Epithelial cell of esophagus (primary cell): ENCODE measurements around the gene MAGEB17.

ENCODE experiments used
- DNase-seq: peaks from one replicate; pipeline ENCODE4 v3.0.0; 2010; ENCODE audit warnings: low read depth
- H3K4me3 ChIP-seq: 2 replicates; pipeline ENCODE4 v1.5.1; 2011; ENCODE audit warnings: mild to moderate bottlenecking, low read length, control low read depth
- TF ChIP-seq, protein P1 (sequence below): IDR thresholded peaks from 2 replicates; pipeline ENCODE4 v1.5.1; 2011; ENCODE audit warnings: low read depth, mild to moderate bottlenecking, low read length, control low read depth, inconsistent platforms; ENCODE audit not compliant: insufficient read depth; ENCODE audit errors: missing control alignments

Gene MAGEB17, protein sequence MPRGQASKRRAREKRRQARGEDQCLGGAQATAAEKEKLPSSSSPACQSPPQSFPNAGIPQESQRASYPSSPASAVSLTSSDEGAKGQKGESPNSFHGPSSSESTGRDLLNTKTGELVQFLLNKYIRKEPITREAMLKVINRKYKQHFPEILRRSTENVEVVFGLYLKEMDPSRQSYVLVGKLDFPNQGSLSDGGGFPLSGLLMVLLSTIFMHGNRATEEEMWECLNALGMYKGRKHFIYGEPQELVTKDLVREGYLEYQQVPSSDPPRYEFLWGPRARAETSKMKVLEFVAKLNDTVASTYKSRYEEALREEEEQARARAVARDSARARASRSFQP

DNA sequence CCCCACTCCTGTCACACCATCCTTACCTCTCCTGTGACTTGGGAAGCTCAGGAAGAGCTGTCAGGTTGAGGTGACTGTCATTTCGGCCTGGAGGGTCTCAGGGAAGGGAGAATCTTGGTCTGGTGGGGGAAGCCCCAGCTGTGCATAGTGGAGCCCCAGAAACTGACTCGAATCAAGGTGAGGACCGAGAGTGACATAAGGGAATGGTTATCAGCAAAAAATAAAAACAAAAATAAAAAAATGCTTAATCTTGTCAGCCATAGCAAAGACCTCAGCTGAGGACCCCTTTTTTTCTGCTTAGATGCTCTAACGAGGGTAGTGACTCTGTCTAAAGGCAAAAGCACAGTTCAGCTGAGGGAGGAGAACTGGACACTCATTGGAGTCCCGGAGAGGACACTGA lies at the start of gene MAGEB17:
TSS of gene MAGEB17 (plus strand) at position 301 of the 400 bp plus-strand sequence. CDS start 2,902 bp downstream, outside the sequence.
- TF ChIP-seq, protein P1, sequence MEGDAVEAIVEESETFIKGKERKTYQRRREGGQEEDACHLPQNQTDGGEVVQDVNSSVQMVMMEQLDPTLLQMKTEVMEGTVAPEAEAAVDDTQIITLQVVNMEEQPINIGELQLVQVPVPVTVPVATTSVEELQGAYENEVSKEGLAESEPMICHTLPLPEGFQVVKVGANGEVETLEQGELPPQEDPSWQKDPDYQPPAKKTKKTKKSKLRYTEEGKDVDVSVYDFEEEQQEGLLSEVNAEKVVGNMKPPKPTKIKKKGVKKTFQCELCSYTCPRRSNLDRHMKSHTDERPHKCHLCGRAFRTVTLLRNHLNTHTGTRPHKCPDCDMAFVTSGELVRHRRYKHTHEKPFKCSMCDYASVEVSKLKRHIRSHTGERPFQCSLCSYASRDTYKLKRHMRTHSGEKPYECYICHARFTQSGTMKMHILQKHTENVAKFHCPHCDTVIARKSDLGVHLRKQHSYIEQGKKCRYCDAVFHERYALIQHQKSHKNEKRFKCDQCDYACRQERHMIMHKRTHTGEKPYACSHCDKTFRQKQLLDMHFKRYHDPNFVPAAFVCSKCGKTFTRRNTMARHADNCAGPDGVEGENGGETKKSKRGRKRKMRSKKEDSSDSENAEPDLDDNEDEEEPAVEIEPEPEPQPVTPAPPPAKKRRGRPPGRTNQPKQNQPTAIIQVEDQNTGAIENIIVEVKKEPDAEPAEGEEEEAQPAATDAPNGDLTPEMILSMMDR = no peak
- no peak for DNase-seq
- no peak within 1 kb of the TSS for H3K4me3 ChIP-seq

- no peak for DNase-seq
- TF ChIP-seq, protein P1 = no peak
These were observed 47.7 kb upstream of the MAGEB17 start for GRCh38 chrX:16119353-16120220.

GRCh38 chrX:16120431-16120830 lies 46.9 kb upstream of the MAGEB17 start:
- no peak overlapping the region for H3K4me3 ChIP-seq
- no peak for DNase-seq
- TF ChIP-seq, protein P1 = no peak

More at GRCh38 chrX:16119353-16120220, 47.7 kb upstream of the MAGEB17 start:
- H3K4me3 ChIP-seq = no peak overlapping the region

DNA sequence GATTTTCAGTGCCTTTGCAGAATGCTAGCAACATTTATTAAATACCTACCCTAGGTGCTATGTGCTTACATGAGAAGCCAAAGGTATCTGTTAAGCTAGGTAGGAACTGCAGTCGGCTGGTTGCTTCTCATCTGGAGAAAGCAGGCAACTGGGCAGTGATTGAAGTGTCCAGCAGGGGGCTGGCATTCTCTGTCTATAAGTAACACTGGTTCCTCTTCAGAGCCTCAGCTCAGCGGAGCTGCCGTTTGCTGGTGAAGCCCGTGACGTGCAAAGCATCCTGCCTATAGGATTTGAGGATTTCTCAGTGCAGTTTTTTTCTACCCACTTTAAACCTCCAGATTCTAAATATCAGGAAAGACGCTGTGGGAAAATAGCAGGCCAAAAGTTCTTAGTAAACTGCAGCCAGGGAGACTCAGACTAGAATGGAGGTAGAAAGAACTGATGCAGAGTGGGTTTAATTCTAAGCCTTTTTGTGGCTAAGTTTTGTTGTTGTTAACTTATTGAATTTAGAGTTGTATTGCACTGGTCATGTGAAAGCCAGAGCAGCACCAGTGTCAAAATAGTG lies 44.0 kb upstream of the MAGEB17 start, which contains the start of gene GRPR:
TSS of gene GRPR (plus strand) at position 344 of the 565 bp plus-strand sequence. CDS start 389 bp downstream, outside the sequence.
- DNase-seq = peak; percentile 79
- TF ChIP-seq, protein P1 = peak; percentile 73
- H3K4me3 ChIP-seq = no peak within 1 kb of the TSS

DNA sequence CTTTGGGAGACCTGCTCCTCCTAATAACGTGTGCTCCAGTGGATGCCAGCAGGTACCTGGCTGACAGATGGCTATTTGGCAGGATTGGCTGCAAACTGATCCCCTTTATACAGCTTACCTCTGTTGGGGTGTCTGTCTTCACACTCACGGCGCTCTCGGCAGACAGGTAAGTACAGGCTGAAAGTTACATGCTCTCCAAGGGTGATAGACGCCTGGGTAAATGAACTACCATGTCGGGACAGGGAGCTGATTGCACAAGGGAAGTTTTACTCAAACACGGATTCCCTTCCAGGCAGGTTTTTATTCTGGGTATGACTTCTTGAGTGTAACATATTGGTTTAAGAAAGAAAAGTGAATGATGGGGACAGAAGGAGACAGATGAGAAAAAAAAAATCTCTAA lies 43.1 kb upstream of the MAGEB17 start:
- TF ChIP-seq, protein P1 = no peak
- no peak overlapping the region for H3K4me3 ChIP-seq
- DNase-seq = peak; percentile 33

DNA sequence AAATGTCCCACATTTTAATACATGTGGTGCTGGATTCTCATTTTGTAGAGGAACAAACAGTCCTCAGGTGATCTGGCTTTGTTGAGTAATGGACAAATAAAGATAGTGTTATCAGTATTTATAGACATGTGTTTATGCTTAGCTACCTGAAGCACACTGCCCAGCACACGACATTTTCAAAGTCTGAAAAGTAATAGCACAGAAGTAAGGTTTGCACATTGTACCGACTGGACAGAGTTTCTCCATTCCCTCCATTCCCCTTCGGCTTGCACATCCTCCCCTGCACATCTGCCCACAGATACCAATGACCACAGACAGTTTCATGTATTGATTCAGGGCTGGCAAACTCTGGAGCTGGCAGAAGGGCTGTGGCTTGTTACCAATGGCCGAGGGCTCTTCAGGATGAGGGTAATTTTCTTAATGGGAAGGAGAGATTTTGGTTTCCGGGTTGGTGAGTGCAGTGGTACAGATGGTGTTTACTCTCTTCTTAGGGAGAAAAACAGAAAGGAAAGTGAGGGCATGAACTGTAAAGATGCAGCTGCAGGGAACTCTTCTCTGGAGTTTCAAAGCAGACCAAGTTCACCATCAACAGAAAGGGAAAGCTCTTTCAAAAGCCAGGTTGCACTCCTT lies 41.6 kb upstream of the MAGEB17 start:
- no peak overlapping the region for H3K4me3 ChIP-seq
- DNase-seq = no peak
- TF ChIP-seq, protein P1 = no peak
